OCI-LY1 (cell line): ENCODE measurements around the gene PLPP1.

Experiments
- EZH2 ChIP-seq: fragments of 200-600 bp; sonication (generic), shearing (Covaris generic); IDR thresholded peaks from 2 replicates; pipeline ENCODE4 v1.8.0; 2017; ENCODE audit warnings: borderline replicate concordance, mixed run types, mild to moderate bottlenecking, antibody characterized with exemption, low read length, moderate library complexity, mixed read lengths
- TF ChIP-seq, protein P1 (sequence below): fragments of 200-600 bp; sonication (generic), shearing (Covaris generic); IDR thresholded peaks from 2 replicates; pipeline ENCODE4 v1.5.1; 2017; ENCODE audit warnings: mild to moderate bottlenecking, antibody characterized with exemption, low read length, moderate library complexity, mixed read lengths

DNA sequence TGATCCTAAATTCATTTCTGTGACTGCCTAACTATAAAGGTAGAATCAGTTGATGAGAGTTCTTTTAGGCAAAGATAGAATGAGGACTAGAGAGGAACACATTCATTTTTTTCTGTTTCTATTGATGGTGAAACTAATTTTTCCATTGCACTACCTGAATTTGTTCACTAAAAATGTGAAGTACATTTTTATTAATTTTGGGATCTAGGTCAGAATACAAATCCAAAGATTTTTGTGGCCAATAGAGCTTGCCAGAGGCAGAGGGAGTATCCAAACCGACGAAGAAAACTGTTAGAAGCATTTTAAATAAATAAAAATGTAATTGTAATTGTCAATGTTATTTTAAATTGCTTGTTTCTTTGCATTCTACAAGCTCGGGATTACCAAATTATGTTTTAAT lies 148.9 kb downstream of the PLPP1 start:
- TF ChIP-seq, protein P1, sequence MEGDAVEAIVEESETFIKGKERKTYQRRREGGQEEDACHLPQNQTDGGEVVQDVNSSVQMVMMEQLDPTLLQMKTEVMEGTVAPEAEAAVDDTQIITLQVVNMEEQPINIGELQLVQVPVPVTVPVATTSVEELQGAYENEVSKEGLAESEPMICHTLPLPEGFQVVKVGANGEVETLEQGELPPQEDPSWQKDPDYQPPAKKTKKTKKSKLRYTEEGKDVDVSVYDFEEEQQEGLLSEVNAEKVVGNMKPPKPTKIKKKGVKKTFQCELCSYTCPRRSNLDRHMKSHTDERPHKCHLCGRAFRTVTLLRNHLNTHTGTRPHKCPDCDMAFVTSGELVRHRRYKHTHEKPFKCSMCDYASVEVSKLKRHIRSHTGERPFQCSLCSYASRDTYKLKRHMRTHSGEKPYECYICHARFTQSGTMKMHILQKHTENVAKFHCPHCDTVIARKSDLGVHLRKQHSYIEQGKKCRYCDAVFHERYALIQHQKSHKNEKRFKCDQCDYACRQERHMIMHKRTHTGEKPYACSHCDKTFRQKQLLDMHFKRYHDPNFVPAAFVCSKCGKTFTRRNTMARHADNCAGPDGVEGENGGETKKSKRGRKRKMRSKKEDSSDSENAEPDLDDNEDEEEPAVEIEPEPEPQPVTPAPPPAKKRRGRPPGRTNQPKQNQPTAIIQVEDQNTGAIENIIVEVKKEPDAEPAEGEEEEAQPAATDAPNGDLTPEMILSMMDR: no peak
- TF ChIP-seq EZH2: no peak
